Mesenteric fat pad (tissue), 1 donor: Measurements from ENCODE around the gene PLA2G4A. TPM values are rescaled to one million over a fixed set of nuclear protein-coding genes. Genes with fewer than 3 reads are reported as not detected.

ENCODE experiments used
- DNase-seq: peaks from one replicate; pipeline ENCODE4 v3.0.0-alpha.2; 2020; ENCODE audit warnings: low spot score
- total RNA-seq: library from RNA; stranded (reverse); fragmentation: NEBNext Ultra II Directional; extraction: Animal tissue kit (Norgen Biotek cat#: 25700); gene quantifications from one replicate; pipeline ENCODE4 v1.2.1, GENCODE V29; 2021
- donor health status: DM: yes; HTN: yes; CAD: no.

Gene PLA2G4A
- total RNA-seq, 1 donor from 2014 or later: 14.1 TPM

- DNase-seq: no peak
Observed at GRCh38 chr1:186872291-186872690, 43.5 kb downstream of the PLA2G4A start.

- no peak for DNase-seq
Observed at GRCh38 chr1:186873687-186874086, 44.9 kb downstream of the PLA2G4A start.

GRCh38 chr1:186875896-186876835 is 47.4 kb downstream of the PLA2G4A start:
- no peak for DNase-seq

GRCh38 chr1:186878356-186878755 is 49.6 kb downstream of the PLA2G4A start:
- no peak for DNase-seq

GRCh38 chr1:186880982-186881381 is 52.2 kb downstream of the PLA2G4A start:
- DNase-seq: no peak

GRCh38 chr1:186882372-186883134 is 53.8 kb downstream of the PLA2G4A start:
- DNase-seq: no peak

GRCh38 chr1:186884251-186884650 is 55.5 kb downstream of the PLA2G4A start:
- DNase-seq: no peak

- no peak for DNase-seq
Observed at GRCh38 chr1:186887203-186887602, 58.5 kb downstream of the PLA2G4A start.

- no peak for DNase-seq
Observed at GRCh38 chr1:186888367-186888766, 59.6 kb downstream of the PLA2G4A start.

GRCh38 chr1:186892936-186893335 is 64.2 kb downstream of the PLA2G4A start:
- no peak for DNase-seq

- no peak for DNase-seq
Observed at GRCh38 chr1:186894415-186894814, 65.7 kb downstream of the PLA2G4A start.

GRCh38 chr1:186896211-186896610 is 67.5 kb downstream of the PLA2G4A start:
- no peak for DNase-seq

GRCh38 chr1:186897008-186897407 is 68.3 kb downstream of the PLA2G4A start:
- no peak for DNase-seq

GRCh38 chr1:186899577-186899976 is 70.8 kb downstream of the PLA2G4A start:
- DNase-seq: no peak

- DNase-seq: no peak
Observed at GRCh38 chr1:186899977-186900376, 71.2 kb downstream of the PLA2G4A start.

- DNase-seq: no peak
Observed at GRCh38 chr1:186900539-186901237, 71.9 kb downstream of the PLA2G4A start.

GRCh38 chr1:186901631-186902030 is 72.9 kb downstream of the PLA2G4A start:
- DNase-seq: no peak

- no peak for DNase-seq
Observed at GRCh38 chr1:186903374-186904136, 74.8 kb downstream of the PLA2G4A start.

- DNase-seq: no peak
Observed at GRCh38 chr1:186904361-186904760, 75.6 kb downstream of the PLA2G4A start.

GRCh38 chr1:186905561-186905960 is 76.8 kb downstream of the PLA2G4A start:
- no peak for DNase-seq

GRCh38 chr1:186915555-186915954 is 86.8 kb downstream of the PLA2G4A start:
- DNase-seq: no peak
